Breast epithelium (tissue), 4 donors: ENCODE measurements around the gene MLXIP. TPM values are rescaled to one million over a fixed set of nuclear protein-coding genes. Genes with fewer than 3 reads are reported as not detected.
A peak's percentile ranks its signal among the peaks of the same experiment; 100 is the strongest.
"Not testable (repeated sequence)": the region's sequence is repeated elsewhere in the genome, so short reads cannot be mapped to it uniquely, and the experiment has no call there.

Experiments
- DNase-seq, 2 donors: peaks; one replicate each; pipeline ENCODE4 v3.0.0-alpha.2; 2019; ENCODE audit warnings: low spot score in 2 of 2
- H3K27ac ChIP-seq, 2 donors: fragments of 200-600 bp; sonication (generic) in 1 of 2; one replicate each; pipeline ENCODE4 v1.5.1; 2016 to 2019; ENCODE audit warnings: mild to moderate bottlenecking in 1 of 2
- H3K27me3 ChIP-seq, 2 donors: fragments of 200-600 bp; sonication (generic) in 1 of 2; one replicate each; pipeline versions ENCODE4 v1.5.1 to v1.6.0; 2017 to 2019; ENCODE audit warnings: control low read depth in 1 of 2, mild to moderate bottlenecking in 1 of 2
- H3K36me3 ChIP-seq: fragments of 200-600 bp; one replicate; pipeline ENCODE4 v1.5.1; 2019
- H3K4me1 ChIP-seq, 2 donors: fragments of 200-600 bp; sonication (generic); one replicate each; pipeline ENCODE4 v1.5.1; 2016 to 2019; ENCODE audit warnings: control low read depth in 1 of 2
- H3K4me3 ChIP-seq, 3 donors: fragments of 200-600 bp; sonication (generic); 1 replicate in 2 of 3; 2 replicates in 1 of 3; pipeline ENCODE4 v1.5.1; 2016 to 2019; ENCODE audit warnings: mild to moderate bottlenecking in 3 of 3, moderate library complexity in 2 of 3
- H3K9me3 ChIP-seq, 2 donors: fragments of 200-600 bp; sonication (generic) in 1 of 2; one replicate each; pipeline ENCODE4 v1.5.1; 2016 to 2019; ENCODE audit warnings: control low read depth in 1 of 2
- POLR2A ChIP-seq: fragments of 450-650 bp; IDR thresholded peaks from one replicate; pipeline ENCODE4 v1.6.1; 2016; ENCODE audit warnings: antibody characterized with exemption, mild to moderate bottlenecking, moderate library complexity
- POLR2AphosphoS5 ChIP-seq, 3 donors: sonication (generic); formaldehyde crosslinking; IDR thresholded peaks; one replicate each; pipeline ENCODE4 v1.6.1; 2017; ENCODE audit warnings: antibody characterized with exemption in 3 of 3
- intact Hi-C: fragments of 100-400 bp; cut with DNase I; formaldehyde crosslinking; loops from one replicate; pipeline ENCODE4 v1.15.1; 2023; ENCODE audit warnings: low total_unique reads
- total RNA-seq, 3 donors: library from RNA; depleted of rRNA; stranded (reverse); fragments of >200 nt; gene quantifications; one replicate each; pipeline ENCODE4 v1.1.0, GENCODE V29; 2016
- TF ChIP-seq, protein P1 (sequence below), 3 donors: fragments of 450-650 bp; IDR thresholded peaks; one replicate each; pipeline ENCODE4 v1.5.1; 2016 to 2017; ENCODE audit warnings: antibody characterized with exemption in 3 of 3, mild to moderate bottlenecking in 3 of 3, moderate library complexity in 3 of 3

Gene MLXIP
- total RNA-seq, 3 donors from 2014 or later, result 21.1 to 31.1 (median 28.2) TPM

DNA sequence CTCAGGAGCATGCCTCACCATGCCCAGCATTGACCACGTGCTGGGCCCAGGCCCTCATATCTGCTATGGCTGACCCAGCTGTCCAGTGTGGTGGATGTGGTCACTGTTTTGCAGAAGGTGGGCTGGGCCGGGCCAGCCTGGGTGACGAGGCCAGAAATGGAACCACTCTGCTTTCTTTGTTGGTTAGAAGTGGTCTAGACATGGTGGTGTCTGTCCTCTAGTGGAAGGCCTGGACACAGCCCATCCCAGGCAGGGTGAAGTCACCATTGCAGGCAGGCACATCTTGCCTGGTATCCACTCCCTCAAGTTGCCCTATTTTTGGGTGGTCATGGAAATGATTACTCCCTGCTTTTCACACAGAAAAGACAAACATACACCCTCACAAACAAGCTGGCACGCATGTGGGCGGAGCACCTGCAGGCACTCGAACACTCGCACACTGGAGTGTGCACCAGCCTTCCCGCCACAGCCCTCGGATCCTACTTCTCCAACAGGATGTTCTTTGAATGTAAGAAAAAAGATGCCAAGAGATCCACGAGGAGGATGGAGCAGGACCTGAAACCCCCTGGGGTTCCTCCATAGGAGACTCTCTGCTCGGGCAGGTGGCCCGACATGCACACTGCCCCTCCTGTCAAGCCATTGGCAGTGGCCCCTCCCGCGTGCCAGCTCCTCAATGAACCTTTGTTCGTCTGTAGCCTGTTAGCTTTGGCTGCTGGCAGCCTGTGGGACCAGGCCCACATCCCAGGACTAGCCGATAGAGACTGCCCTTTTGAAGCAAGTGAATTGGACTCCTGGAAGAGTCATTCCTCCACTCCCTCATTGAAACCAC, 38.4 kb downstream of the MLXIP start:
- Histone ChIP-seq H3K36me3 (no peaks in the 10 kb centered on the region), H3K27ac (peak overlapping the region in 1 of 2 donors; percentile 2), H3K4me1 (no peaks in the 10 kb centered on the region), H3K4me3 (no peak overlapping the region), H3K9me3 (no peaks in the 10 kb centered on the region), H3K27me3 (no peaks in the 10 kb centered on the region)
- no peak for DNase-seq
- intact Hi-C loops, result no loop called here
- TF ChIP-seq POLR2A (no peak), POLR2AphosphoS5 (IDR thresholded peaks at IDR 0.05) (no peak)
- TF ChIP-seq, protein P1, sequence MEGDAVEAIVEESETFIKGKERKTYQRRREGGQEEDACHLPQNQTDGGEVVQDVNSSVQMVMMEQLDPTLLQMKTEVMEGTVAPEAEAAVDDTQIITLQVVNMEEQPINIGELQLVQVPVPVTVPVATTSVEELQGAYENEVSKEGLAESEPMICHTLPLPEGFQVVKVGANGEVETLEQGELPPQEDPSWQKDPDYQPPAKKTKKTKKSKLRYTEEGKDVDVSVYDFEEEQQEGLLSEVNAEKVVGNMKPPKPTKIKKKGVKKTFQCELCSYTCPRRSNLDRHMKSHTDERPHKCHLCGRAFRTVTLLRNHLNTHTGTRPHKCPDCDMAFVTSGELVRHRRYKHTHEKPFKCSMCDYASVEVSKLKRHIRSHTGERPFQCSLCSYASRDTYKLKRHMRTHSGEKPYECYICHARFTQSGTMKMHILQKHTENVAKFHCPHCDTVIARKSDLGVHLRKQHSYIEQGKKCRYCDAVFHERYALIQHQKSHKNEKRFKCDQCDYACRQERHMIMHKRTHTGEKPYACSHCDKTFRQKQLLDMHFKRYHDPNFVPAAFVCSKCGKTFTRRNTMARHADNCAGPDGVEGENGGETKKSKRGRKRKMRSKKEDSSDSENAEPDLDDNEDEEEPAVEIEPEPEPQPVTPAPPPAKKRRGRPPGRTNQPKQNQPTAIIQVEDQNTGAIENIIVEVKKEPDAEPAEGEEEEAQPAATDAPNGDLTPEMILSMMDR (IDR thresholded peaks at IDR 0.05), result no peak

DNA sequence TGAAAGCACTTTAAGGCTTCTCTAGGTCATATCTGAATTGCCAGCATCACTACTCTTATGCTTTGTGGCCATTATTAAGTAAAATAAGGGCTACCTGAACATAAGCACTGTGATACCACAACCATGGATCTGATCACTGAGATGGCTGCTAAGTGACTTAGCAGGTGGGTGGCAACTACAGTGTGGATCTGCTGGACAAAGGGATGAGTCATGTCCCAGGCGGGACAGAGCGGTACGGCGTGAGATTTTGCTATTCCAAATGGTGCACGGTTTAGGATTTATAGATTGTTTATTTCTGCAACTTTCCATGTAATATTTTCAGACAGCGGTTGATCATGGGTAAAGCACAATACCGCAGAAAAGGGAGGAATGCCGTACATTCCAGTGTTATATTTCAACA, 39.4 kb downstream of the MLXIP start:
- Histone ChIP-seq H3K4me3 (no peak overlapping the region), H3K4me1 (peaks cover 0 to 2% of the 10 kb centered on the region in 2 donors), H3K27me3 (no peaks in the 10 kb centered on the region), H3K9me3 (no peaks in the 10 kb centered on the region), H3K36me3 (no peaks in the 10 kb centered on the region), H3K27ac (no peak overlapping the region)
- no peak for DNase-seq
- TF ChIP-seq POLR2AphosphoS5 (IDR thresholded peaks at IDR 0.05), result no peak
- TF ChIP-seq, protein P1 (IDR thresholded peaks at IDR 0.05), result no peak
- no peak for TF ChIP-seq POLR2A
- intact Hi-C loops, result no loop called here

DNA sequence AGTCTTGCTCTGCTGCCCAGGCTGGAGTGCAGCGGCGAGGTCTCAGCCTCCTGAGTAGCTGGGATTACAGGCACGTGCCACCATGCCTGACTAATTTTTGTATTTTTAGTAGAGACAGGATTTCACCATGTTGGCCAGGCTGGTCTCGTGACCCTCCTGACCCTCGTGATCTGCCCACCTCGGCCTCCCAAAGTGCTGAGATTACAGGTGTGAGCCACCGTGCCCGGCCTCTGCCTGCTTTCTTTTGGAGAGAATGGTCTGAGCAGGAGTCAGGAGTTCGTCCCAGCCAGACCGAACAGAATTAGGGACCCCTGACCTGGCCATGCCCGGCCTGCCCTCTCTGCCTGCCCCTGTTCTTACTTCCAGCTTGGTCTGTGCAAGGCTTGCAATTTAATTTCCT, 42.8 kb downstream of the MLXIP start:
- intact Hi-C loops, result loop anchor here (1.0 kb wide), 1 partner anchor 70 kb away; no protein-coding TSS in a partner anchor
- H3K27ac ChIP-seq, result peak overlapping the region; percentile 15 to 25
- H3K27me3 ChIP-seq, H3K4me1 ChIP-seq, H3K9me3 ChIP-seq, H3K4me3 ChIP-seq, H3K36me3 ChIP-seq, DNase-seq: not testable (repeated sequence)

DNA sequence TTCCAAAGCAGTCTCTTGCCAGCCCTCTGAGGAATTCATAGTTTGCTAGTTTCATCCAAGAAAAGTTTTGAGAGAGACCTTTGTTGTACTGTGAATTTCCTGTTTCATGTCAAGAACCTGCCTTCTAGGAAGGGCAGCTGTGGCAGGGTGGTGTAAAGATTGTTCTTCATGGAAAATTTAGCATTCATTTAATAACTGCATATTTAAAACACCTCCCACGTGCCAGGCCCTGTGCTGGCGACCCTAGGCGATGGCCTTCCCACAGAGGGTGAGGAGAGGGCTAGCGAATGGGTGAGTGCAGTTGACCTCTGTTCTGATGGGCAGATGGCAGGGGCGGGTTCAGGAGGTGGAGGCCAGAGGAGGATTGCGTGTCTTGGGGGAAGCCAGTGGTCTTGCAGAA, 43.2 kb downstream of the MLXIP start:
- TF ChIP-seq POLR2AphosphoS5 (IDR thresholded peaks at IDR 0.05) (no peak), POLR2A (no peak)
- TF ChIP-seq, protein P1 (IDR thresholded peaks at IDR 0.05), result no peak
- H3K27ac ChIP-seq, result peak overlapping the region; percentile 15 to 25
- no peaks in the 10 kb centered on the region for H3K27me3 ChIP-seq
- intact Hi-C loops, result loop anchor here (1.0 kb wide), 1 partner anchor 70 kb away; no protein-coding TSS in a partner anchor
- DNase-seq, result no peak
- no peaks in the 10 kb centered on the region for H3K9me3 ChIP-seq
- H3K36me3 ChIP-seq, result no peaks in the 10 kb centered on the region
- no peak overlapping the region for H3K4me3 ChIP-seq
- peaks cover 0 to 3% of the 10 kb centered on the region in 2 donors for H3K4me1 ChIP-seq

DNA sequence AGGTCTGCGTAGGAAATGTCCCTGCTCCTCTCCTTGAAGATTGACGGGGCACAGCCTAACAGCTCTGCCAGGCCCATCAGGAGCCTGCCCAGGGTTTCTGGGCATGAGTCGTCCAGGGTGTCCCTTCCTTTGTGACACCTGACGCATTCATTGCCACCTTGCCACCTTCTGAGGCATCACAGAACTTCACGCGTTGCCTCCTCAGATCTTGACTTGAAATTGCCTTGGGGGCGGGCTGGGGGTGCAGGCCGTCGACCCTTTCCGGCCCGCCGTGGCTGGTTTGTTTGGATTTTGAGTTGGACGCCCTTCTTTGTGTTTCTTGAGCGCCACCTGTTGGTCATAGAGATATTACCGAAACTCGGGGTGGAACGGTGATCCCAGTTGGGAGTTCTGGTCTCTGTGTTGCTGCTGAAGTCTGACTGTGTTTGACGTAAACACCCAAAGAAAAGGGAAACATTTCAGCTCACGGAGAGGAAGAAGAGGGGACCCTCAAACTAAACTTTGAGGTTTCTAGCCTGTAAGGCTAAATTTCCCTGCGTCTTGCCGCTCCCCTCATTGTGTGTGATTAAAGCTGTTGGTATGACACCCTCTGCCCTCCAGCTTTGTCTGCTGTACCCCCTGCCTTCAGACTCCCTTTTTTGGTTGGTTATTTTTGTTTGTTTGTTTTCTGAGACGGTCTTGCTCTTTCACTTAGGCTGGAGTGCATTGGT, 44.6 kb downstream of the MLXIP start:
- peak; percentile 45 to 67 for DNase-seq

More for the DNA sequence above, 44.6 kb downstream of the MLXIP start:
- H3K4me3 ChIP-seq, result peak overlapping the region in 1 of 3 donors; percentile 29
- no peaks in the 10 kb centered on the region for H3K27me3 ChIP-seq
- no peak overlapping the region for H3K27ac ChIP-seq
- intact Hi-C loops, result no loop called here
- H3K4me1 ChIP-seq, result peaks cover 0 to 3% of the 10 kb centered on the region in 2 donors
- H3K36me3 ChIP-seq, result no peaks in the 10 kb centered on the region
- no peaks in the 10 kb centered on the region for H3K9me3 ChIP-seq
- TF ChIP-seq POLR2AphosphoS5 (IDR thresholded peaks at IDR 0.05) (peak in 1 of 3 donors; percentile 24), POLR2A (no peak)
- TF ChIP-seq, protein P1 (IDR thresholded peaks at IDR 0.05), result peak; percentile 71 to 87 (median 81)
